HAP-1 (cell line): ENCODE measurements around the gene FAM8A1.

ENCODE experiments used
- DNase-seq, 2 experiments: peaks; one replicate each; pipeline ENCODE4 v3.0.0-alpha.2; 2016 to 2020; ENCODE audit warnings: low spot score in 2 of 2
- H3K27me3 ChIP-seq: fragments of 250-450 bp; sonication (Bioruptor Pico); 2 replicates; pipeline ENCODE4 v1.5.1; 2020; ENCODE audit warnings: low read depth, mild to moderate bottlenecking, moderate library complexity
- H3K36me3 ChIP-seq: fragments of 250-450 bp; sonication (Bioruptor Pico); replicated peaks from 2 replicates; pipeline ENCODE4 v1.5.1; 2020; ENCODE audit warnings: mild to moderate bottlenecking
- H3K4me1 ChIP-seq: fragments of 250-450 bp; sonication (Bioruptor Pico); 2 replicates; pipeline ENCODE4 v1.5.1; 2020; ENCODE audit warnings: mild to moderate bottlenecking
- H3K4me3 ChIP-seq: fragments of 250-450 bp; sonication (Bioruptor Pico); 2 replicates; pipeline ENCODE4 v1.5.1; 2020; ENCODE audit warnings: mild to moderate bottlenecking, moderate library complexity
- H3K9me3 ChIP-seq: fragments of 250-450 bp; sonication (Bioruptor Pico); 2 replicates; pipeline ENCODE4 v1.5.1; 2020; ENCODE audit warnings: mild to moderate bottlenecking, moderate library complexity
- in situ Hi-C: fragments of 300-500 bp; cut with MboI; formaldehyde crosslinking; loops from 3 replicates; pipeline ENCODE4 v1.14.3; 2020; ENCODE audit warnings: low sequenced_read_pairs, inconsistent platforms, mixed read lengths

Gene FAM8A1

GRCh38 chr6:17615794-17616193 lies 15.7 kb downstream of the FAM8A1 start:
- in situ Hi-C loops: no loop called here
- H3K36me3 ChIP-seq: peaks cover 30% of the 10 kb centered on the region

GRCh38 chr6:17621003-17621402 lies 20.9 kb downstream of the FAM8A1 start:
- peaks cover 57% of the 10 kb centered on the region for H3K36me3 ChIP-seq
- H3K27me3 ChIP-seq: no peaks in the 10 kb centered on the region
- in situ Hi-C loops: no loop called here
- H3K4me1 ChIP-seq: no peaks in the 10 kb centered on the region
- no peak for DNase-seq
- no peaks in the 10 kb centered on the region for H3K9me3 ChIP-seq
- H3K4me3 ChIP-seq: no peak overlapping the region

More at GRCh38 chr6:17615794-17616193, 15.7 kb downstream of the FAM8A1 start:
- Histone ChIP-seq H3K27me3 (no peaks in the 10 kb centered on the region), H3K9me3 (no peaks in the 10 kb centered on the region), H3K4me3 (no peak overlapping the region), H3K4me1 (no peaks in the 10 kb centered on the region)
- no peak for DNase-seq

GRCh38 chr6:17622144-17622543 lies 22.0 kb downstream of the FAM8A1 start:
- in situ Hi-C loops: no loop called here
- no peaks in the 10 kb centered on the region for H3K27me3 ChIP-seq
- DNase-seq: no peak
- H3K9me3 ChIP-seq: no peaks in the 10 kb centered on the region
- H3K36me3 ChIP-seq: peaks cover 59% of the 10 kb centered on the region
- H3K4me1 ChIP-seq: no peaks in the 10 kb centered on the region
- H3K4me3 ChIP-seq: no peak overlapping the region

- in situ Hi-C loops: no loop called here
- Histone ChIP-seq H3K27me3 (no peaks in the 10 kb centered on the region), H3K9me3 (no peaks in the 10 kb centered on the region), H3K4me1 (peaks cover 2% of the 10 kb centered on the region), H3K4me3 (no peak overlapping the region), H3K36me3 (peaks cover 77% of the 10 kb centered on the region)
- DNase-seq: no peak
These were observed 24.3 kb downstream of the FAM8A1 start for GRCh38 chr6:17624396-17624795.

GRCh38 chr6:17628873-17629272 lies 28.8 kb downstream of the FAM8A1 start:
- in situ Hi-C loops: no loop called here
- Histone ChIP-seq H3K36me3 (peaks cover 74% of the 10 kb centered on the region), H3K4me1 (peaks cover 20% of the 10 kb centered on the region), H3K9me3 (no peaks in the 10 kb centered on the region), H3K4me3 (no peak overlapping the region), H3K27me3 (no peaks in the 10 kb centered on the region)
- no peak for DNase-seq

GRCh38 chr6:17629824-17630510 lies 29.9 kb downstream of the FAM8A1 start:
- in situ Hi-C loops: no loop called here
- DNase-seq: peak; percentile 21 to 97
- Histone ChIP-seq H3K4me1 (peaks cover 20% of the 10 kb centered on the region), H3K36me3 (peaks cover 67% of the 10 kb centered on the region), H3K9me3 (no peaks in the 10 kb centered on the region), H3K4me3 (no peak overlapping the region), H3K27me3 (no peaks in the 10 kb centered on the region)

- Histone ChIP-seq H3K36me3 (peaks cover 64% of the 10 kb centered on the region), H3K4me3 (no peak overlapping the region), H3K4me1 (peaks cover 20% of the 10 kb centered on the region), H3K9me3 (no peaks in the 10 kb centered on the region), H3K27me3 (no peaks in the 10 kb centered on the region)
- in situ Hi-C loops: no loop called here
- peak in 1 of 2 experiments; percentile 38 for DNase-seq
These were observed 30.5 kb downstream of the FAM8A1 start for GRCh38 chr6:17630511-17631073.

GRCh38 chr6:17632934-17633333 lies 32.8 kb downstream of the FAM8A1 start:
- in situ Hi-C loops: no loop called here
- no peak for DNase-seq
- Histone ChIP-seq H3K4me3 (no peak overlapping the region), H3K9me3 (no peaks in the 10 kb centered on the region), H3K4me1 (peaks cover 20% of the 10 kb centered on the region), H3K36me3 (peaks cover 61% of the 10 kb centered on the region), H3K27me3 (no peaks in the 10 kb centered on the region)

- in situ Hi-C loops: no loop called here
- Histone ChIP-seq H3K4me1 (peaks cover 20% of the 10 kb centered on the region), H3K27me3 (no peaks in the 10 kb centered on the region), H3K4me3 (no peak overlapping the region), H3K9me3 (no peaks in the 10 kb centered on the region), H3K36me3 (peaks cover 61% of the 10 kb centered on the region)
- DNase-seq: no peak
These were observed 33.5 kb downstream of the FAM8A1 start for GRCh38 chr6:17633465-17634188.

GRCh38 chr6:17635568-17635967 lies 35.5 kb downstream of the FAM8A1 start:
- Histone ChIP-seq H3K27me3 (no peaks in the 10 kb centered on the region), H3K9me3 (no peaks in the 10 kb centered on the region), H3K4me3 (no peak overlapping the region), H3K36me3 (peaks cover 67% of the 10 kb centered on the region), H3K4me1 (peaks cover 10% of the 10 kb centered on the region)
- in situ Hi-C loops: no loop called here
- no peak for DNase-seq

- H3K4me3 ChIP-seq: no peak overlapping the region
- H3K36me3 ChIP-seq: peaks cover 68% of the 10 kb centered on the region
- in situ Hi-C loops: no loop called here
- no peaks in the 10 kb centered on the region for H3K4me1 ChIP-seq
- H3K9me3 ChIP-seq: no peaks in the 10 kb centered on the region
- DNase-seq: no peak
- no peaks in the 10 kb centered on the region for H3K27me3 ChIP-seq
These were observed 38.2 kb downstream of the FAM8A1 start for GRCh38 chr6:17638212-17638715.

GRCh38 chr6:17640477-17640917 lies 40.4 kb downstream of the FAM8A1 start:
- in situ Hi-C loops: no loop called here
- no peaks in the 10 kb centered on the region for H3K9me3 ChIP-seq
- DNase-seq: no peak
- no peak overlapping the region for H3K4me3 ChIP-seq
- H3K4me1 ChIP-seq: no peaks in the 10 kb centered on the region
- H3K36me3 ChIP-seq: peaks cover 78% of the 10 kb centered on the region
- H3K27me3 ChIP-seq: no peaks in the 10 kb centered on the region

GRCh38 chr6:17648745-17649144 lies 48.6 kb downstream of the FAM8A1 start:
- Histone ChIP-seq H3K27me3 (no peaks in the 10 kb centered on the region), H3K36me3 (peaks cover 73% of the 10 kb centered on the region), H3K4me1 (no peaks in the 10 kb centered on the region), H3K4me3 (no peak overlapping the region), H3K9me3 (no peaks in the 10 kb centered on the region)
- in situ Hi-C loops: no loop called here
- DNase-seq: no peak
